ENCODE results near the gene PCK2.

Gene PCK2

DNA sequence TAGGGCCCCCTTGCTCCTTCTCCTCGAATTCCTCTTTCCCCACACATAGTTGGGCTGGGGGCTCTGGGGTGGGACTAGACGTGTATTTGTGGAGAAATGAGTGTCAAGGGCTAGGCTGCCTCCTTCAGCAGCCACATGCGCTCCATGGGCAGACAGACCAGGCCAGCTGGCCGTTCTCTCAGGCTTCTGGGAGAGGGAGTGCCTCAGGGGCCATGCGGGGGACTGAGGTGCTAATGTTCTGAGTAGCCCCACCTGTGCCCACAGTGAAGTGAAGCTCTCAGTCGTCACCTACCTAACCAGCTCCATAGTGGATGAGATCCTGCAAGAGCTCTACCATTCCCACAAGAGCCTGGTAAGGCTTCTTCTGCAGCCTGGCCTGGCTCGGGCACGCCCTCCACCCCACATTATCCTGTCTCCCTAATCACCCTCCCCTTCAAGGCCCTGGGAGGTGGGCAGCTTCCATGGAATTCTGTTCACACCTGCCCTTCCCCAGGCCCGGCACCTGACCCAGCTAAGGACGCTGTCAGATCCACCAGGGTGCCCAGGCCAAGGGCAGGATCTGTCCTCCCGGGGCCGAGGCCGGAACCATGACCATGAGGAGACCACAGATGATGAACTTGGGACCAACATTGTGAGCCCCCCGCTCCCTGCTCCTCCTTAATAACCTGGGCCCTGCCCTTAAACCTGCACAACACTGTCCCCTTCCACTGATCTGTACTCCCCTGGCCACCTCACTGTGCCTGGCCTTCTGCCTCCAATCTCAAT lies 31.7 kb upstream of the PCK2 start:
- no peak overlapping the region for H3K4me3 ChIP-seq (ENCODE audit: insufficient read depth, low read depth, low read length)
- no peaks in the 10 kb centered on the region for H3K27me3 ChIP-seq (ENCODE audit: control insufficient read depth, insufficient read depth, low read length, poor library complexity, severe bottlenecking)
- H3K4me1 ChIP-seq (ENCODE audit: control insufficient read depth, insufficient read depth, low read length): peaks cover 5% of the 10 kb centered on the region
- H3K27ac ChIP-seq (ENCODE audit: insufficient read depth, low read depth, low read length, poor library complexity, severe bottlenecking): no peak overlapping the region
- H3K9me3 ChIP-seq (ENCODE audit: control insufficient read depth, low read length): no peaks in the 10 kb centered on the region
- 89 to 93% methylated on average over 14 of the region's 14 CpGs for WGBS, 2 experiments
- H3K36me3 ChIP-seq (ENCODE audit: control insufficient read depth, insufficient read depth, low read length): no peaks in the 10 kb centered on the region

DNA sequence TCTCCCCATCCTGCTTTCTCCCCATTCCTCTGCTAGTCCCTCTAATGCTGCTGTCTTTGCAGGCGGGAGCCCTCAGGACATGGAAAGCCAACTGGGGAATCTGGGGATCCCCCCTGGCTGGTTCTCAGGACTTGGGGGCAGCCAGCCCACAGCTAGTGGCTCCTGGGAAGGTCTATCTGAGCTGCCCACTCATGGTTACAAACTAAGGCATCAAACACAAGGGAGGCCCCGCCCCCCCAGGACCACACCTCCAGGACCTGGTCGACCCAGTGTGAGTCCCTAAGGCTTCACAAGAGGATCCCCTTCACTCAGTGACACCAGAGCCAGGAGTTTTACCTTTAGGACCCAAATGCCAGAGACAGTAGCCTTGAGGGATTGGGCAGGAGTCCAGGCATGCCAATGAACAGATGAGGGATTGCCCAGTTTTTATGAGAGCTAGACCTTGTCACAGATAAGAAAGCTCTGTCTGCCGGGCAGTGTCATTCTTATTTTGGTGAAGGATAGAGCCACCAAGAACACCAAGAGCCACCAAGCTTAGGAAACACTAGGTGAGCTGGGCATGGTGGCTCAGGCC lies 30.8 kb upstream of the PCK2 start:
- H3K4me1 ChIP-seq (ENCODE audit: control insufficient read depth, insufficient read depth, low read length): peaks cover 5% of the 10 kb centered on the region
- no peaks in the 10 kb centered on the region for H3K36me3 ChIP-seq (ENCODE audit: control insufficient read depth, insufficient read depth, low read length)
- 81 to 90% methylated on average over 4 of the region's 4 CpGs for WGBS, 2 experiments
- no peaks in the 10 kb centered on the region for H3K27me3 ChIP-seq (ENCODE audit: control insufficient read depth, insufficient read depth, low read length, poor library complexity, severe bottlenecking)
- H3K27ac ChIP-seq (ENCODE audit: insufficient read depth, low read depth, low read length, poor library complexity, severe bottlenecking): no peak overlapping the region
- H3K4me3 ChIP-seq (ENCODE audit: insufficient read depth, low read depth, low read length): no peak overlapping the region
- no peaks in the 10 kb centered on the region for H3K9me3 ChIP-seq (ENCODE audit: control insufficient read depth, low read length)

DNA sequence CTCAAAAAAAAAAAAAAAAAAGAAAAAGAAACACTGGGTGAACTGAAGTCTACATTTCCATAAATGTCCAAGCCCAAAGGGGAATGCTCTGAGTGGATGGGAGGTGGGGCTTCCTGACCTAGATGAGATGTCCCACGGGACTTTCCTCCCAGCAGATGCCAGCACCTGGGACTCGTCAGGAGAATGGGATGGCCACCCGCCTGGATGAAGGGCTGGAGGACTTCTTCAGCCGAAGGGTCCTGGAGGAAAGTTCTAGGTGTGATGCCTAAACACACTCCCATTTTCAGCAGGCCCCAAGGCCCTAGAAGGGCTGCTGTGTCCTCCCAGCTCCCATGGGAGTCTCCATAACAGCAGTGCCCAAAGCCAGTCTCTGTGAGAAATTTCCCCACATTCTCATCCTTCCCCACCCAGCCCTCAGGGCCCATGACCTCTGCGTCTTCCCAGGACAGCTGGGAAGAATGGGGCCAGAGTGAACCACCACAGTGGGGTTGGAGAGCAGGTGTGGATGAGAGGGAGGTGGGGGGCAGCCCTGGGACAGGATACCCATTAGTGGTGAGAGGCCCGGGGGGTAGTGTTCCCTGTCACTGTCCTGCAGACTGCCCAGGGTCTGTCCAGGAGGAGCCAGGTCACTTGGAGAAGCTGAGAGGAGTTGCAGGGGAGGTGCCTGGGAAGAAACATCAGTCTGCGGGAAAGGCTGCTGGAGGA lies 29.9 kb upstream of the PCK2 start:
- no peaks in the 10 kb centered on the region for H3K4me1 ChIP-seq (ENCODE audit: control insufficient read depth, insufficient read depth, low read length)
- H3K9me3 ChIP-seq (ENCODE audit: control insufficient read depth, low read length): no peaks in the 10 kb centered on the region
- H3K36me3 ChIP-seq (ENCODE audit: control insufficient read depth, insufficient read depth, low read length): no peaks in the 10 kb centered on the region
- H3K4me3 ChIP-seq (ENCODE audit: insufficient read depth, low read depth, low read length): no peak overlapping the region
- H3K27me3 ChIP-seq (ENCODE audit: control insufficient read depth, insufficient read depth, low read length, poor library complexity, severe bottlenecking): no peaks in the 10 kb centered on the region
- WGBS, 2 experiments: 90 to 96% methylated on average over 7 of the region's 7 CpGs
- no peak overlapping the region for H3K27ac ChIP-seq (ENCODE audit: insufficient read depth, low read depth, low read length, poor library complexity, severe bottlenecking)

DNA sequence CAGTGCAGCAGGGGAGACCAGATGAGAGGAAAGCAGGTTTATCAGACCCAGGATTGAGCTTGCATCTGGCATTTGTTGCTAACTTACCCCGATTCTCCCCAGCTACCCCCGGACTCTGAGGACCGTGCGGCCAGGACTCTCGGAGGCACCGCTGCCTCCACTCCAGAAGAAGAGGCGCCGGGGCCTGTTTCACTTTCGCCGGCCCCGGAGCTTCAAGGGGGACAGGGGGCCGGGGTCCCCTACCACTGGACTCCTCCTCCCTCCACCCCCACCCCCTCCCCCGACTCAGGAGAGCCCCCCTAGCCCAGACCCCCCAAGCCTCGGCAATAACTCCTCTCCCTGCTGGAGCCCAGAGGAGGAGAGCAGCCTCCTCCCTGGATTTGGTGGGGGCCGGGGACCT lies 29.3 kb upstream of the PCK2 start:
- Histone ChIP-seq H3K4me3 (ENCODE audit: insufficient read depth, low read depth, low read length) (no peak overlapping the region), H3K27me3 (ENCODE audit: control insufficient read depth, insufficient read depth, low read length, poor library complexity, severe bottlenecking) (no peaks in the 10 kb centered on the region), H3K27ac (ENCODE audit: insufficient read depth, low read depth, low read length, poor library complexity, severe bottlenecking) (no peak overlapping the region), H3K36me3 (ENCODE audit: control insufficient read depth, insufficient read depth, low read length) (no peaks in the 10 kb centered on the region), H3K4me1 (ENCODE audit: control insufficient read depth, insufficient read depth, low read length) (no peaks in the 10 kb centered on the region), H3K9me3 (ENCODE audit: control insufficient read depth, low read length) (no peaks in the 10 kb centered on the region)
- 92 to 93% methylated on average over 12 to 14 of the region's 15 CpGs for WGBS, 2 experiments

DNA sequence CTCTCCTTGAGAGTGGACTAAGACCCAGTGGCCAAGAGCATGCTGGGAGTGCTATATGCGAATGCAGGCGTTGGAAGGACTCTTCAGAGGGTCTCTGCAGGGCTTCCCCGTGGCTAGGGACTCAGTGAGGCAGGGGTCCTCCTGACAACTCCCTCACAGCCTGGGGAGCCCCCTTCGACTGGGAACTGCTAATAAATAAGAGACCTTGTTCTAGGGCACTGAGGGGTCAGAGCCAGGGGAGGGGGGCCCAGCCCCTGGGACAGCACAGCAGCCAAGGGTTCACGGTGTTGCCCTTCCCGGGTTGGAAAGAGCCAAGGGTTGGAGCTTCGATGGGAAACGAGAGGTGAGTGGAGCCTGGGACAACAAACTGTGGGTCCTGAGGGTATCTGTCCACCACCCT lies 28.7 kb upstream of the PCK2 start:
- no peak overlapping the region for H3K4me3 ChIP-seq (ENCODE audit: insufficient read depth, low read depth, low read length)
- WGBS, 2 experiments: 86 to 87% methylated on average over 8 of the region's 8 CpGs
- no peaks in the 10 kb centered on the region for H3K4me1 ChIP-seq (ENCODE audit: control insufficient read depth, insufficient read depth, low read length)
- no peaks in the 10 kb centered on the region for H3K27me3 ChIP-seq (ENCODE audit: control insufficient read depth, insufficient read depth, low read length, poor library complexity, severe bottlenecking)
- H3K36me3 ChIP-seq (ENCODE audit: control insufficient read depth, insufficient read depth, low read length): no peaks in the 10 kb centered on the region
- no peaks in the 10 kb centered on the region for H3K9me3 ChIP-seq (ENCODE audit: control insufficient read depth, low read length)
- no peak overlapping the region for H3K27ac ChIP-seq (ENCODE audit: insufficient read depth, low read depth, low read length, poor library complexity, severe bottlenecking)

DNA sequence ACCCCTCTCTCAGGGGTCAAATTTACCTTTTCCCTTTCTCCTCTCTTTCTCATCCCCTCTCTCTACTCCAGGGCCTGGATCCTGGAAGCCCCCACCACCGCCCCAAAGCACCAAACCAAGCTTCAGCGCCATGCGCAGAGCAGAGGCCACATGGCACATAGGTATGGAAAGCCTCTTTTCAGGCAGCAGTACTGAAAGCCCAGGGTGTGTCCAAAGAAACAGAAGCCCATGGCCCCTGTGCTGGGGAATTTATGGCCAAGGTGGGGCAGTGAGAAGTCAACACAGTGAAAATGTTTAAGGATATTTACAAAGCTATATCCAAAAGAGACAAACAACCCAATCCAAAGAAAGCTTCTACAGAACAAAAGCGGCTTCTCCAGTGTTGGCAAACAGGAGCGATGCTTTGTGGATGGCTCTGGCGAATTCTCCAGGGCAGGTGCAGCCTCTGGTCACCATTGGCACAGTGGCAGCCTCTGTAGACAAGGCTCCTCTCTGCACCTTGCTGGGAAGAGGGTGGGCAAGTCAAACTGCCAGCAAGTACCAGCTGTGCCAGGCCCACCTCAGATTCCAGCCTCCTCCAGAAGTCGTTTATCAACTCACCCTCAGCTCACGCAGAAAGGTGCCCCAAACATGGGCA lies 27.5 kb upstream of the PCK2 start:
- Histone ChIP-seq H3K9me3 (ENCODE audit: control insufficient read depth, low read length) (no peaks in the 10 kb centered on the region), H3K27ac (ENCODE audit: insufficient read depth, low read depth, low read length, poor library complexity, severe bottlenecking) (no peak overlapping the region), H3K27me3 (ENCODE audit: control insufficient read depth, insufficient read depth, low read length, poor library complexity, severe bottlenecking) (no peaks in the 10 kb centered on the region), H3K4me1 (ENCODE audit: control insufficient read depth, insufficient read depth, low read length) (no peaks in the 10 kb centered on the region), H3K36me3 (ENCODE audit: control insufficient read depth, insufficient read depth, low read length) (no peaks in the 10 kb centered on the region), H3K4me3 (ENCODE audit: insufficient read depth, low read depth, low read length) (no peak overlapping the region)
- WGBS, 2 experiments: 90 to 92% methylated on average over 8 of the region's 8 CpGs

DNA sequence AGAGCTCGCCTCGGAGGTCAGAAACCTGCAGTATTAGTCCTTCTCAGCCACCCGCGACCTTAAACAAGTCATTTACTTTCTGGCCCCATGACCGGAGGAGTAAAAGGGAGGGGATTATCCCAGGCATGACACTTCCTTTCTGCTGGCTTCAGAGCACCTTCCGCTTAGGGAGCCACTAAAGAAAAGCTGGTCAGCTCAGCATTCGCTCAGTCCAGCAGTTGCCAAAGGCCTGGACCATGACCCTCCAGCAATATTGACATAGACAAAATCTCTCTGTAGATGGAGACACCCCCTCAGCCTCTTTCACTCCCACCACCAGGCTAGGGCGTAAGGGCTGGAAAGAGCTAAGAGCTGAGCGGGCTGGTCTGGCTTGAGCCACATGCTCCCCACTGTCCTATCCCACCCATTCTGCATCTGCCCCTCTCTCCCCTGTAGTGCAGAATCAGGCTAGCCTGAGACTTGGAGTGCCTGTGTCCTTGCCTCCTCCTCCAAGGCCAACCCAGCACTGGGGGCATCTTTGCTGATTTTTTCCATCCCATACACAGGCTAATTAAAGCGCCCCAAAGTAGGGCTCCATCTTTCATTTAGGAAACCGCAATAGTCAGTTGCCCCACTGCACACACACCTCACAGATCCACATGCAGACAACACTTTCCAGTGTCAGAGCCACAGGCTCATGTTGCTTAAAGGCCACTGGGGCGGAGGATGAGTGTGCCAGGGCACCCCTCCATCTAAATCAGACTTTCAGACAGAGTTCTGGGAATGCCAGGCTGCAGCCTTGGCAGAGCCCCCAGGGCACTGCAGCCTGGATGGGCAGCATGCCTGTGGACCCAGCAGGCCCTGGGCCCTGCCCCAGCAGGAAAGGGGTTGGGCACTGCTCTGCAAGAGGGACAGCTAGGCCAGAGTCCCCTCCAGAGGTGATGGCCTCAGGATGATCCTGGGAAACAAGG lies 26.7 kb upstream of the PCK2 start:
- Histone ChIP-seq H3K4me3 (ENCODE audit: insufficient read depth, low read depth, low read length) (no peak overlapping the region), H3K9me3 (ENCODE audit: control insufficient read depth, low read length) (no peaks in the 10 kb centered on the region), H3K27ac (ENCODE audit: insufficient read depth, low read depth, low read length, poor library complexity, severe bottlenecking) (no peak overlapping the region), H3K27me3 (ENCODE audit: control insufficient read depth, insufficient read depth, low read length, poor library complexity, severe bottlenecking) (no peaks in the 10 kb centered on the region), H3K4me1 (ENCODE audit: control insufficient read depth, insufficient read depth, low read length) (no peaks in the 10 kb centered on the region), H3K36me3 (ENCODE audit: control insufficient read depth, insufficient read depth, low read length) (no peaks in the 10 kb centered on the region)
- 87 to 90% methylated on average over 12 of the region's 12 CpGs for WGBS, 2 experiments

DNA sequence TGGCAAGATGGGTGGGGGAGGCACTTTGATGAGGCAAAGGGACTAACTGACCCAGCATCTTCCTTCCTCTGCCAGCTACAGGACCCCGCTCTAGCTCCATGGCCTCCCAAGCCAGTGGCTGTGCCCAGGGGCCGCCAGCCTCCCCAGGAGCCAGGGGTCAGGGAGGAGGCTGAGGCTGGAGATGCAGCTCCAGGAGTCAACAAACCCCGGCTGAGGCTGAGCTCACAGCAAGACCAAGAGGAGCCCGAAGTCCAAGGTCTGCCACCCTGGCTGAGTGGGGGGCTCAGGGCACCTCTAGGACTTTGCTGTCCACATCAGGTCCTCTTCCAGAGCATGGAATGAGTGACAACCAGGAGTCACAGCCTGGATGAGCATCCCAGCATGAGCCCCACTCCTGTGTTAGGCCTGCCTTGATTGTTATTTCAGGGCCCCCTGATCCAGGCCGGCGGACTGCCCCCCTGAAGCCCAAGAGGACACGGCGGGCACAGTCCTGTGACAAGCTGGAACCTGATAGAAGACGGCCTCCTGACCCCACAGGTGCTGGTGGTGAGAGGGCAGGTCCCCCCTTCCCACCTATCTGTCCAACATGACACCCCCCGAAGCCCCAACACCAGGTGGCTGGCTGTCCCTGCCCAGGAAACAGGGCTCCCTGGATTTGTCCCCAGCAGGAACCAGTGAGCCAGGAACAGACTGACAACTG lies 25.2 kb upstream of the PCK2 start:
- Histone ChIP-seq H3K9me3 (ENCODE audit: control insufficient read depth, low read length) (no peaks in the 10 kb centered on the region), H3K27ac (ENCODE audit: insufficient read depth, low read depth, low read length, poor library complexity, severe bottlenecking) (no peak overlapping the region), H3K36me3 (ENCODE audit: control insufficient read depth, insufficient read depth, low read length) (no peaks in the 10 kb centered on the region), H3K4me1 (ENCODE audit: control insufficient read depth, insufficient read depth, low read length) (no peaks in the 10 kb centered on the region), H3K4me3 (ENCODE audit: insufficient read depth, low read depth, low read length) (no peak overlapping the region), H3K27me3 (ENCODE audit: control insufficient read depth, insufficient read depth, low read length, poor library complexity, severe bottlenecking) (no peaks in the 10 kb centered on the region)
- WGBS, 2 experiments: 93 to 94% methylated on average over 10 of the region's 10 CpGs

DNA sequence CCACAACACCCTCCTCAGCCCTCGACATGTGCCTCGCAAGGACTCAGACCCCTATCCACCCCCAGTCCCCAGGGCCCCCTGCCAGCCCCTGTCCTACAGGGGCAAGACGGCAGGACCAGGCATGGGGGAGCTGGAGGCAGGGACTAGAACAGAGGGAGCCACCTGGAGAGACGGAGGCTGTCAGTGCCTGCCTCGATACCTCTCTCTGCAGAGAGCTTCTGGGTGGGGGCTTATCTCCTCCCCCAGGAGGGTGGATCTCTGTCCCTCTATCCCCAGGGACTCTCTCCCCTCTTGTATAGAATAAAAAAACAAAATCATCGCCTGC lies 24.7 kb upstream of the PCK2 start:
- Histone ChIP-seq H3K27ac (ENCODE audit: insufficient read depth, low read depth, low read length, poor library complexity, severe bottlenecking) (no peak overlapping the region), H3K36me3 (ENCODE audit: control insufficient read depth, insufficient read depth, low read length) (no peaks in the 10 kb centered on the region), H3K4me1 (ENCODE audit: control insufficient read depth, insufficient read depth, low read length) (no peaks in the 10 kb centered on the region), H3K9me3 (ENCODE audit: control insufficient read depth, low read length) (no peaks in the 10 kb centered on the region), H3K27me3 (ENCODE audit: control insufficient read depth, insufficient read depth, low read length, poor library complexity, severe bottlenecking) (no peaks in the 10 kb centered on the region), H3K4me3 (ENCODE audit: insufficient read depth, low read depth, low read length) (no peak overlapping the region)
- 78 to 85% methylated on average over 6 of the region's 6 CpGs for WGBS, 2 experiments
